HG02981 (cell line): ENCODE results near the gene RACGAP1.

Experiments used
- ATAC-seq: cut with Tn5 transposase; IDR thresholded peaks from one replicate; pipeline ENCODE4 v1.9.1; 2021; ENCODE audit warnings: mild to moderate bottlenecking, moderate library complexity; ENCODE audit not compliant: unreplicated experiment

RACGAP1 gene

GRCh38 chr12:50025187-50026059 lies at the start of gene RACGAP1:
Gene RACGAP1 (minus strand): TSS chr12:50025494. CDS start chr12:50016715, 8,779 bp downstream.
- peak; percentile 97 for ATAC-seq

- no peak for ATAC-seq
These were observed 48.4 kb upstream of the RACGAP1 start for GRCh38 chr12:50073712-50074111.

- ATAC-seq = no peak
These were observed 47.9 kb upstream of the RACGAP1 start for GRCh38 chr12:50073206-50073605.

- no peak for ATAC-seq
These were observed 47.1 kb upstream of the RACGAP1 start for GRCh38 chr12:50072198-50072907.

GRCh38 chr12:50070314-50071060 lies 45.2 kb upstream of the RACGAP1 start:
- ATAC-seq = no peak

GRCh38 chr12:50069539-50069938 lies 44.2 kb upstream of the RACGAP1 start:
- no peak for ATAC-seq

GRCh38 chr12:50069069-50069468 lies 43.8 kb upstream of the RACGAP1 start:
- no peak for ATAC-seq

GRCh38 chr12:50066402-50066801 lies 41.1 kb upstream of the RACGAP1 start:
- ATAC-seq = no peak

GRCh38 chr12:50065726-50066310 lies 40.5 kb upstream of the RACGAP1 start:
- no peak for ATAC-seq

- no peak for ATAC-seq
These were observed 37.6 kb upstream of the RACGAP1 start for GRCh38 chr12:50062728-50063460.

GRCh38 chr12:50061946-50062686 lies 36.8 kb upstream of the RACGAP1 start:
- ATAC-seq = no peak

- no peak for ATAC-seq
These were observed 35.9 kb upstream of the RACGAP1 start for GRCh38 chr12:50061171-50061570.

- no peak for ATAC-seq
These were observed 34.8 kb upstream of the RACGAP1 start for GRCh38 chr12:50060120-50060468.

- no peak for ATAC-seq
These were observed 34.3 kb upstream of the RACGAP1 start for GRCh38 chr12:50059440-50060119.

- no peak for ATAC-seq
These were observed 33.5 kb upstream of the RACGAP1 start for GRCh38 chr12:50058743-50059312.

GRCh38 chr12:50057896-50058670 lies 32.8 kb upstream of the RACGAP1 start:
- ATAC-seq = no peak

GRCh38 chr12:50057000-50057841 lies 31.9 kb upstream of the RACGAP1 start, which contains the start of gene ASIC1:
Gene ASIC1 (plus strand): TSS chr12:50057596. CDS start chr12:50058767, 1,171 bp downstream.
- no peak for ATAC-seq
